ENCODE measurements around the gene FAM83D.
A peak's percentile ranks its signal among the peaks of the same experiment; 100 is the strongest.
"Not testable (repeated sequence)": the region's sequence is repeated elsewhere in the genome, so short reads cannot be mapped to it uniquely, and the experiment has no call there.

FAM83D gene

GRCh38 chr20:38947931-38948362, 21.7 kb downstream of the FAM83D start:
- Histone ChIP-seq H3K27ac (no peak overlapping the region), H3K36me3 (ENCODE audit: insufficient read depth, low read length) (peaks cover 91% of the 10 kb centered on the region), H3K4me3 (no peak overlapping the region), H3K9me3 (ENCODE audit: low read depth, low read length) (no peaks in the 10 kb centered on the region), H3K9ac (ENCODE audit: insufficient read length) (no peak overlapping the region)
- DNase-seq (ENCODE audit: low read depth, low spot score), result no peak
- TF ChIP-seq POLR2AphosphoS5 (IDR thresholded peaks at IDR 0.05; ENCODE audit: borderline replicate concordance, low read depth, low read length) (no peak), EZH2 (IDR thresholded peaks at IDR 0.05) (no peak), FOXP2 (optimal IDR thresholded peaks at IDR 0.05; ENCODE audit: control extremely low read depth, extremely low read length, insufficient read depth) (no peak)

DNA sequence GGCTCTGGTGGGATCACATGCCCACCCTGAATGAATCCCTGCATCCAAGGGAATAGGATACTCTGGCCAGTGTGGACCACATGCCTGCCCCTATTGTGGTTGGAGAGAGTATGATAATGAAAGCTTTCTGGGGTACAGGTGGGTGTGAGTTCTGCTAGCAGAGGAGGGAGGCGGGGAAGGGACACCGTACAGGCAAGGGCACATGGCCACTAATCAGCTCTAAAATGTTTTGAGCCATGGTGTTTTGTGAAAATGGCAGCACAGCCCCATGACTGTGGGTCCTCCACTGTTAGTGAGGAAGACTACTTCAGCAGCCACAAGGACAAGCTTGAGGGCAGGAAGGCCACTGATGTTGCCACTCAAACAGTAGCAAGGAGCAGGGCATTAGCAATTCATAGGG, 24.0 kb downstream of the FAM83D start:
- Histone ChIP-seq H3K4me3 (no peak overlapping the region), H3K36me3 (ENCODE audit: insufficient read depth, low read length) (peaks cover 85% of the 10 kb centered on the region), H3K9ac (ENCODE audit: insufficient read length) (no peak overlapping the region), H3K9me3 (ENCODE audit: low read depth, low read length) (no peaks in the 10 kb centered on the region), H3K27ac (no peak overlapping the region)
- TF ChIP-seq POLR2AphosphoS5 (IDR thresholded peaks at IDR 0.05; ENCODE audit: borderline replicate concordance, low read depth, low read length) (no peak), EZH2 (IDR thresholded peaks at IDR 0.05) (no peak), FOXP2 (optimal IDR thresholded peaks at IDR 0.05; ENCODE audit: control extremely low read depth, extremely low read length, insufficient read depth) (no peak)
- DNase-seq (ENCODE audit: low read depth, low spot score), result no peak

DNA sequence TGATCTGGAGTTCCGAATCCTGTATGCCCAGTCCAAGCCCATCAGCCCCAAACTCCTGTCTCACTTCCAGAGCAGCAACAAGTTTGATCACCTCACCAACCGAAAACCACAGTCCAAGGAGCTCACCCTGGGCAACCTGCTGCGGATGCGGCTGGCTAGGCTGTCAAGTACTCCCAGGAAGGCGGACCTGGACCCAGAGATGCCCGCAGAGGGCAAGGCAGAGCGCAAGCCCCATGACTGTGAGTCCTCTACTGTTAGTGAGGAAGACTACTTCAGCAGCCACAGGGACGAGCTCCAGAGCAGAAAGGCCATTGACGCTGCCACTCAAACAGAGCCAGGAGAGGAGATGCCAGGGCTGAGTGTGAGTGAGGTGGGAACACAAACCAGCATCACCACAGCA, 25.4 kb downstream of the FAM83D start:
- Histone ChIP-seq H3K9me3 (ENCODE audit: low read depth, low read length) (no peaks in the 10 kb centered on the region), H3K9ac (ENCODE audit: insufficient read length) (no peak overlapping the region), H3K4me3 (no peak overlapping the region), H3K27ac (no peak overlapping the region), H3K36me3 (ENCODE audit: insufficient read depth, low read length) (peaks cover 75% of the 10 kb centered on the region)
- no peak for TF ChIP-seq FOXP2 (optimal IDR thresholded peaks at IDR 0.05; ENCODE audit: control extremely low read depth, extremely low read length, insufficient read depth)
- DNase-seq (ENCODE audit: low read depth, low spot score), result no peak

DNA sequence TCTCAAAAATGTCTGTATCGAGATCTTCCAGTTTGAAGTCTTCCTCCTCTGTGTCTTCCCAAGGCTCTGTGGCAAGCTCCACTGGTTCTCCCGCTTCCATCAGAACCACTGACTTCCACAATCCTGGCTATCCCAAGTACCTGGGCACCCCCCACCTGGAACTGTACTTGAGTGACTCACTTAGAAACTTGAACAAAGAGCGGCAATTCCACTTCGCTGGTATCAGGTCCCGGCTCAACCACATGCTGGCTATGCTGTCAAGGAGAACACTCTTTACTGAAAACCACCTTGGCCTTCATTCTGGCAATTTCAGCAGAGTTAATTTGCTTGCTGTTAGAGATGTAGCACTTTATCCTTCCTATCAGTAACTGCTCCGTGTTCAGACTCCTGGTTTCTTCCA, 25.9 kb downstream of the FAM83D start:
- Histone ChIP-seq H3K36me3 (ENCODE audit: insufficient read depth, low read length) (peaks cover 70% of the 10 kb centered on the region), H3K27ac (no peak overlapping the region), H3K4me3 (no peak overlapping the region), H3K9ac (ENCODE audit: insufficient read length) (no peak overlapping the region), H3K9me3 (ENCODE audit: low read depth, low read length) (no peaks in the 10 kb centered on the region)
- TF ChIP-seq POLR2AphosphoS5 (IDR thresholded peaks at IDR 0.05; ENCODE audit: borderline replicate concordance, low read depth, low read length), result no peak
- no peak for TF ChIP-seq EZH2 (IDR thresholded peaks at IDR 0.05)
- TF ChIP-seq FOXP2 (optimal IDR thresholded peaks at IDR 0.05; ENCODE audit: control extremely low read depth, extremely low read length, insufficient read depth), result no peak
- DNase-seq (ENCODE audit: low read depth, low spot score), result no peak

DNA sequence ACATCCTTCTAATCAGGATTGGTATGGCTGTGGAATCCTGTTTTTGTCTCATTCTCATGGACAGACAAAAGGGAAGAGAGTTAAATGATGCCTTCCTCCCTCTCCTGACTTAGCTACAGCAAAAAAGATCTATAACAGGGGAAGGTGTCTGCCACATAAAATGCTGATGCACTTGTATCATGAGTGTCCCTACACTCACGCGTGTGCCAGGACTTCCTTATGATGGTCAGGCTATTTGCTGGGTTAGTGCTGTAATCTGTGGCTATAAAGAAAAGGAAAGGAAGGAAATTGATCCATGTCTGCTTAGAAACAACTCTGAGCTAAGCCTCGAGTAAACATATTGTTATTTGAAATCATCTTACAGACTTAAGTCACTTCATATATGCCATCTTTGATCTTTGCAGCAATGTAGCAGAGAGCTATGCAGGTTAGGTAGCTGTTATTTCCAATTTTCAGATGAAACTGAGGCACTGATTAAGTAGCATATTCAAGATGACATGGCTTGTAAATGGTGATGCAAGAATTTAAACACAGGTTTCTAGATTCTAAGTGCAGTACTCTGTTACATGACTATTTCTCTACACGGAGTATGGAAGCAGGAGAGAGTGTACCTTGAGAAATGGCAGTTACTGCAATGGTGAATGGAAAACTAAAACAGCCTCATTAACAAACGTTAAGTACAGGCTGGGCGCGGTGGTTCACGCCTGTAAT, 27.6 kb downstream of the FAM83D start:
- TF ChIP-seq EZH2 (IDR thresholded peaks at IDR 0.05) (no peak), FOXP2 (optimal IDR thresholded peaks at IDR 0.05; ENCODE audit: control extremely low read depth, extremely low read length, insufficient read depth) (no peak), POLR2AphosphoS5 (IDR thresholded peaks at IDR 0.05; ENCODE audit: borderline replicate concordance, low read depth, low read length) (no peak)
- no peak for DNase-seq (ENCODE audit: low read depth, low spot score)
- no peak overlapping the region for H3K9ac ChIP-seq (ENCODE audit: insufficient read length)
- H3K36me3 ChIP-seq (ENCODE audit: insufficient read depth, low read length), result peaks cover 54% of the 10 kb centered on the region
- no peak overlapping the region for H3K4me3 ChIP-seq
- no peaks in the 10 kb centered on the region for H3K9me3 ChIP-seq (ENCODE audit: low read depth, low read length)
- H3K27ac ChIP-seq, result no peak overlapping the region

- Histone ChIP-seq H3K4me3 (no peak overlapping the region), H3K36me3 (ENCODE audit: insufficient read depth, low read length) (peaks cover 18% of the 10 kb centered on the region), H3K27ac (0 out of 2 replicates have a peak overlapping the region, but pooled peaks have one; percentile 31), H3K9me3 (ENCODE audit: low read depth, low read length) (no peaks in the 10 kb centered on the region), H3K9ac (ENCODE audit: insufficient read length) (no peak overlapping the region)
- DNase-seq (ENCODE audit: low read depth, low spot score), result no peak
- TF ChIP-seq FOXP2 (optimal IDR thresholded peaks at IDR 0.05; ENCODE audit: control extremely low read depth, extremely low read length, insufficient read depth), result no peak
- no peak; the same call in 1 of the 2 replicates for TF ChIP-seq POLR2AphosphoS5 (IDR thresholded peaks at IDR 0.05; ENCODE audit: borderline replicate concordance, low read depth, low read length)
- TF ChIP-seq EZH2 (IDR thresholded peaks at IDR 0.05), result no peak
Observed at GRCh38 chr20:38957235-38957876, 31.1 kb downstream of the FAM83D start.

DNA sequence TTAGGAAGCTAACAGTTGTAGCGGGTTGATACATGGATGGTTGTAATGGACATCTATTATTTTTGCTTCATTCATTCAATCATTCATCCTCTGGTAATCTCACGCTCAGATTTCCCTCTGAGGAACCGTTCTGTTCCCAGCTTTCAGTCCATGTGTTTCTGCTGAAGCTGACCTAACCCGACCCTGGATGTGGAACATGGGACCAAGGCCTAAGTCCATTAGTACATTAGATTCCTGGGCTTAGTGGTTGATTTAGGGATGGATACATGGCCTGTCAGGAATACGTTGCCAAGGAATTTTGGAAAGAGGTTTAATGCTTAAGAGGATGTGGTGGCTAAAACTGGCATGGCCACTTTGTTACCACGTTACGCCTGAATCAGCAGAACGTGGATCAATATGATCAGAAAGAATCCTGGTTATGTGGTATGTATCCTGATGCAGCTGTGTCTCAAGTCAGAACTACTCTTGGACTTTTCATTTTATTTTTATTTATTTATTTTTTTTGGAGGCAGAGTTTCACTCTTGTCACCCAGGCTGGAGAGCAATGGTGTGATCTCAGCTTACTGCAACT, 31.8 kb downstream of the FAM83D start:
- Histone ChIP-seq H3K9ac (ENCODE audit: insufficient read length) (no peak overlapping the region), H3K4me3 (no peak overlapping the region), H3K9me3 (ENCODE audit: low read depth, low read length) (no peaks in the 10 kb centered on the region), H3K36me3 (ENCODE audit: insufficient read depth, low read length) (peaks cover 11% of the 10 kb centered on the region), H3K27ac (no peak overlapping the region)
- TF ChIP-seq EZH2 (IDR thresholded peaks at IDR 0.05) (no peak), POLR2AphosphoS5 (IDR thresholded peaks at IDR 0.05; ENCODE audit: borderline replicate concordance, low read depth, low read length) (no peak), FOXP2 (optimal IDR thresholded peaks at IDR 0.05; ENCODE audit: control extremely low read depth, extremely low read length, insufficient read depth) (no peak)
- DNase-seq (ENCODE audit: low read depth, low spot score), result no peak

- not testable (repeated sequence) for H3K36me3 ChIP-seq (ENCODE audit: insufficient read depth, low read length); H3K27ac ChIP-seq; H3K9me3 ChIP-seq (ENCODE audit: low read depth, low read length); DNase-seq (ENCODE audit: low read depth, low spot score); H3K9ac ChIP-seq (ENCODE audit: insufficient read length); H3K4me3 ChIP-seq
Observed at GRCh38 chr20:38960187-38960687, 34.0 kb downstream of the FAM83D start.

All from SK-N-MC (cell line).